ENCODE results near the gene MOCOS.

MOCOS gene

GRCh38 chr18:36169938-36170337, 17.4 kb upstream of the MOCOS start:
- Histone ChIP-seq H4K20me1 (ENCODE audit: control insufficient read depth, insufficient read depth, low read depth, low read length) (no peaks in the 10 kb centered on the region), H3K4me3 (ENCODE audit: low read length) (no peak overlapping the region), H3F3A (ENCODE audit: control insufficient read depth, insufficient read depth) (no peaks in the 10 kb centered on the region), H3K4me1 (ENCODE audit: control insufficient read depth, low read length) (no peaks in the 10 kb centered on the region), H3K9me3 (ENCODE audit: control insufficient read depth, insufficient read depth, low read length) (no peaks in the 10 kb centered on the region), H3K79me2 (ENCODE audit: control insufficient read depth, low read length) (no peaks in the 10 kb centered on the region), H3K27me3 (ENCODE audit: control insufficient read depth, low read length) (no peaks in the 10 kb centered on the region), H3K4me2 (ENCODE audit: low read length) (no peak overlapping the region), H3K9me2 (replicated peaks; ENCODE audit: control insufficient read depth, low read length) (no peaks in the 10 kb centered on the region), H3K27ac (ENCODE audit: low read depth, low read length) (no peak overlapping the region), H3K36me3 (ENCODE audit: control insufficient read depth, low read length) (peaks cover 67% of the 10 kb centered on the region)
- no peak for TF ChIP-seq CTCF (IDR thresholded peaks at IDR 0.05; ENCODE audit: low read depth, low read length, poor library complexity, severe bottlenecking)
- no peak for TF ChIP-seq EZH2phosphoT487 (IDR thresholded peaks at IDR 0.05; ENCODE audit: borderline replicate concordance, low read length)

GRCh38 chr18:36175481-36175880, 11.8 kb upstream of the MOCOS start:
- H3K27ac ChIP-seq (ENCODE audit: low read depth, low read length), result no peak overlapping the region
- peaks cover 61% of the 10 kb centered on the region for H3K36me3 ChIP-seq (ENCODE audit: control insufficient read depth, low read length)
- no peaks in the 10 kb centered on the region for H4K20me1 ChIP-seq (ENCODE audit: control insufficient read depth, insufficient read depth, low read depth, low read length)
- no peak overlapping the region for H3K4me2 ChIP-seq (ENCODE audit: low read length)
- H3K4me1 ChIP-seq (ENCODE audit: control insufficient read depth, low read length), result peaks cover 8% of the 10 kb centered on the region
- no peaks in the 10 kb centered on the region for H3K9me3 ChIP-seq (ENCODE audit: control insufficient read depth, insufficient read depth, low read length)
- H3F3A ChIP-seq (ENCODE audit: control insufficient read depth, insufficient read depth), result no peaks in the 10 kb centered on the region
- H3K9me2 ChIP-seq (replicated peaks; ENCODE audit: control insufficient read depth, low read length), result no peaks in the 10 kb centered on the region
- H3K27me3 ChIP-seq (ENCODE audit: control insufficient read depth, low read length), result no peaks in the 10 kb centered on the region
- H3K4me3 ChIP-seq (ENCODE audit: low read length), result no peak overlapping the region
- TF ChIP-seq EZH2phosphoT487 (IDR thresholded peaks at IDR 0.05; ENCODE audit: borderline replicate concordance, low read length) (no peak), CTCF (IDR thresholded peaks at IDR 0.05; ENCODE audit: low read depth, low read length, poor library complexity, severe bottlenecking) (no peak)
- no peaks in the 10 kb centered on the region for H3K79me2 ChIP-seq (ENCODE audit: control insufficient read depth, low read length)

- H3K27me3 ChIP-seq (ENCODE audit: control insufficient read depth, low read length), result no peaks in the 10 kb centered on the region
- no peaks in the 10 kb centered on the region for H3K9me3 ChIP-seq (ENCODE audit: control insufficient read depth, insufficient read depth, low read length)
- H3K27ac ChIP-seq (ENCODE audit: low read depth, low read length), result no peak overlapping the region
- H3F3A ChIP-seq (ENCODE audit: control insufficient read depth, insufficient read depth), result no peaks in the 10 kb centered on the region
- H3K4me3 ChIP-seq (ENCODE audit: low read length), result no peak overlapping the region
- H3K36me3 ChIP-seq (ENCODE audit: control insufficient read depth, low read length), result peaks cover 54% of the 10 kb centered on the region
- H3K79me2 ChIP-seq (ENCODE audit: control insufficient read depth, low read length), result no peaks in the 10 kb centered on the region
- no peaks in the 10 kb centered on the region for H3K9me2 ChIP-seq (replicated peaks; ENCODE audit: control insufficient read depth, low read length)
- H3K4me2 ChIP-seq (ENCODE audit: low read length), result no peak overlapping the region
- TF ChIP-seq CTCF (IDR thresholded peaks at IDR 0.05; ENCODE audit: low read depth, low read length, poor library complexity, severe bottlenecking) (no peak), EZH2phosphoT487 (IDR thresholded peaks at IDR 0.05; ENCODE audit: borderline replicate concordance, low read length) (no peak)
- H3K4me1 ChIP-seq (ENCODE audit: control insufficient read depth, low read length), result peaks cover 8% of the 10 kb centered on the region
- H4K20me1 ChIP-seq (ENCODE audit: control insufficient read depth, insufficient read depth, low read depth, low read length), result no peaks in the 10 kb centered on the region
These were observed 11.1 kb upstream of the MOCOS start for GRCh38 chr18:36176177-36176584.

GRCh38 chr18:36176711-36177110, 10.6 kb upstream of the MOCOS start:
- Histone ChIP-seq H3K9me3 (ENCODE audit: control insufficient read depth, insufficient read depth, low read length) (no peaks in the 10 kb centered on the region), H3K9me2 (replicated peaks; ENCODE audit: control insufficient read depth, low read length) (no peaks in the 10 kb centered on the region), H3K4me1 (ENCODE audit: control insufficient read depth, low read length) (peaks cover 8% of the 10 kb centered on the region), H3K36me3 (ENCODE audit: control insufficient read depth, low read length) (peaks cover 49% of the 10 kb centered on the region), H3K27ac (ENCODE audit: low read depth, low read length) (no peak overlapping the region), H3K4me2 (ENCODE audit: low read length) (no peak overlapping the region), H3K79me2 (ENCODE audit: control insufficient read depth, low read length) (no peaks in the 10 kb centered on the region), H3F3A (ENCODE audit: control insufficient read depth, insufficient read depth) (no peaks in the 10 kb centered on the region), H4K20me1 (ENCODE audit: control insufficient read depth, insufficient read depth, low read depth, low read length) (no peaks in the 10 kb centered on the region), H3K27me3 (ENCODE audit: control insufficient read depth, low read length) (no peaks in the 10 kb centered on the region), H3K4me3 (ENCODE audit: low read length) (no peak overlapping the region)
- no peak for TF ChIP-seq EZH2phosphoT487 (IDR thresholded peaks at IDR 0.05; ENCODE audit: borderline replicate concordance, low read length)
- TF ChIP-seq CTCF (IDR thresholded peaks at IDR 0.05; ENCODE audit: low read depth, low read length, poor library complexity, severe bottlenecking), result no peak
